H1 (cell line): ENCODE data around the gene RNF187. TPM values are rescaled to one million over a fixed set of nuclear protein-coding genes. Genes with fewer than 3 reads are reported as not detected.

Source experiments
- CHD1 ChIP-seq: IDR thresholded peaks from 2 replicates; pipeline ENCODE4 v1.6.1; 2012; ENCODE audit warnings: low read depth, low read length, improper control_type of control experiment
- CREB1 ChIP-seq: IDR thresholded peaks from 2 replicates; pipeline ENCODE4 v1.6.1; 2012; ENCODE audit warnings: inconsistent platforms
- EGR1 ChIP-seq: IDR thresholded peaks from 2 replicates; pipeline ENCODE4 v1.6.1; 2011; ENCODE audit warnings: low read depth, low read length, borderline replicate concordance
- GABPA ChIP-seq: IDR thresholded peaks from 2 replicates; pipeline ENCODE4 v1.6.1; 2011; ENCODE audit warnings: mild to moderate bottlenecking, low read length, moderate library complexity, borderline replicate concordance; ENCODE audit not compliant: insufficient read depth
- HDAC2 ChIP-seq, 2 experiments: fragments of 300-600 bp in 1 of 2; sonication (generic) in 1 of 2; IDR thresholded peaks; 2 replicates each; pipeline ENCODE4 v1.6.1; 2011 to 2012; ENCODE audit warnings: low read depth in 2 of 2, low read length in 2 of 2, mild to moderate bottlenecking in 2 of 2, moderate library complexity in 2 of 2, borderline replicate concordance in 1 of 2, inconsistent platforms in 1 of 2
- JUND ChIP-seq: IDR thresholded peaks from 2 replicates; pipeline ENCODE4 v1.6.1; 2011; ENCODE audit warnings: mild to moderate bottlenecking, improper control_type of control experiment, low read length
- MAX ChIP-seq: IDR thresholded peaks from 2 replicates; pipeline ENCODE4 v1.6.1; 2012; ENCODE audit warnings: inconsistent platforms
- POLR2A ChIP-seq, 2 experiments: IDR thresholded peaks; 1 replicate in 1 of 2; 2 replicates in 1 of 2; pipeline ENCODE4 v1.6.1; 2011; ENCODE audit warnings: low read depth in 2 of 2, low read length in 2 of 2, mild to moderate bottlenecking in 2 of 2; ENCODE audit errors: control extremely low read depth in 1 of 2
- RBBP5 ChIP-seq: IDR thresholded peaks from 2 replicates; pipeline ENCODE4 v1.7.1; 2012; ENCODE audit warnings: low read depth, mild to moderate bottlenecking, inconsistent platforms, low read length, moderate library complexity, borderline replicate concordance
- SUZ12 ChIP-seq: fragments of 200-600 bp; sonication (generic); IDR thresholded peaks from 2 replicates; pipeline ENCODE4 v1.6.1; 2012; ENCODE audit warnings: mild to moderate bottlenecking, inconsistent platforms, low read length, moderate library complexity, mixed read lengths
- polyA plus RNA-seq, 7 experiments: library from polyadenylated mRNA; depleted of rRNA in 3 of 7; stranded (reverse) in 5 of 7; unstranded in 2 of 7; fragments of >200 nt in 5 of 7; fragments of 200-250 nt in 2 of 7; gene quantifications; 1 replicate in 5 of 7; 2 replicates in 1 of 7; 4 replicates in 1 of 7; pipeline versions ENCODE4 v1.2.1 to v1.2.3, GENCODE V29; 2011 to 2013; ENCODE audit warnings: missing spikeins in 2 of 7, mixed read lengths in 2 of 7
- total RNA-seq: library from RNA; stranded (reverse); fragmentation: NEBNext Ultra II Directional; extraction: Animal tissue kit (Norgen Biotek cat#: 25700); gene quantifications from 2 replicates; pipeline ENCODE4 v1.2.1, GENCODE V29; 2021

RNF187 gene
- total and polyA plus RNA-seq, 2 of the 8 experiments (the other 6 are each of a cell fraction or from before 2014, with no cell fraction given): 47.0 to 113 TPM

- TF ChIP-seq JUND: peak; percentile 43
- no peak for TF ChIP-seq POLR2A (IDR thresholded peaks at IDR 0.05; ENCODE audit: control extremely low read depth in 1 of 2, low read depth in 2 of 2, low read length in 2 of 2)
- TF ChIP-seq CREB1: peak; percentile 95
- TF ChIP-seq RBBP5: 0 out of 2 replicates have a peak, but pooled peaks have one; percentile 13
- peak; percentile 90 to 99; a peak in 3 of 4 replicates for TF ChIP-seq HDAC2 (IDR thresholded peaks at IDR 0.05; ENCODE audit: borderline replicate concordance in 1 of 2, low read depth in 2 of 2, low read length in 2 of 2)
- TF ChIP-seq EGR1: peak; percentile 89
- no peak for TF ChIP-seq GABPA
- TF ChIP-seq SUZ12: peak; percentile 63; the same call in 1 of the 2 replicates
- no peak for TF ChIP-seq CHD1
- TF ChIP-seq MAX: no peak; the same call in 1 of the 2 replicates
Measured at GRCh38 chr1:228486596-228487335, 416 bp upstream of the RNF187 start (continued).
